HepG2 (cell line): Measurements from ENCODE around the gene BTBD8. TPM values are rescaled to one million over a fixed set of nuclear protein-coding genes. Genes with fewer than 3 reads are reported as not detected.

Experiments used
- ATAC-seq: fragments of 200-7000 bp; cut with Tn5 transposase; 3 replicates; pipeline ENCODE4 v1.9.1; 2020; ENCODE audit warnings: mild to moderate bottlenecking, moderate library complexity
- BruUV-seq: library from RNA; stranded (reverse); fragments of 400-500 nt; replicated peaks from 2 replicates; lab custom pipeline; 2021; lab: Mats Ljungman, UMichigan
- CTCF ChIA-PET: fragments of 300-600 bp; formaldehyde crosslinking; extraction: SDS; loops from one replicate; lab custom pipeline; 2021; ENCODE audit warnings: low total read pairs, inconsistent platforms, low intra/inter-chr PET ratio; lab: Yijun Ruan, JAX
- POLR2A ChIA-PET: fragments of 350-600 bp; sonication (Branson Sonifier 250); formaldehyde crosslinking; loops from one replicate; lab custom pipeline; 2020; ENCODE audit warnings: antibody characterized with exemption, inconsistent platforms; lab: Yijun Ruan, JAX
- DNase-seq: peaks from one replicate; pipeline ENCODE4 v3.0.0-alpha.2; 2015; ENCODE audit warnings: low spot score
- FAIRE-seq: peaks from 3 replicates; lab custom pipeline; 2011; peaks lifted over from hg19 to GRCh38; lab: Jason Lieb, UNC
- H2AFZ ChIP-seq: one replicate; pipeline ENCODE4 v1.6.1; 2011; ENCODE audit warnings: low read length, inconsistent platforms
- H3K27ac ChIP-seq: fragments of 300-600 bp; 3 replicates; pipeline ENCODE4 v1.8.0; 2011; ENCODE audit warnings: mixed run types, mild to moderate bottlenecking, mixed read lengths, low read length, inconsistent platforms; ENCODE audit not compliant: insufficient read depth; ENCODE audit errors: extremely low read length
- H3K27me3 ChIP-seq, 2 experiments: fragments of 200-600 bp in 1 of 2; 2 replicates in 1 of 2; 3 replicates in 1 of 2; pipeline versions ENCODE4 v1.6.0 to v1.8.0; 2011; ENCODE audit warnings: low read length in 2 of 2, mild to moderate bottlenecking in 2 of 2, moderate library complexity in 2 of 2, inconsistent platforms in 1 of 2; ENCODE audit not compliant: insufficient read depth in 2 of 2, control insufficient read depth in 1 of 2
- H3K36me3 ChIP-seq, 2 experiments: fragments of 200-600 bp in 1 of 2; replicated peaks in 1 of 2; 2 replicates in 1 of 2; 3 replicates in 1 of 2; pipeline versions ENCODE4 v1.5.1 to v1.8.0; 2011; ENCODE audit warnings: low read length in 2 of 2, inconsistent platforms in 1 of 2; ENCODE audit not compliant: insufficient read depth in 2 of 2, control insufficient read depth in 1 of 2
- H3K4me1 ChIP-seq: 2 replicates; pipeline ENCODE4 v1.5.1; 2012; ENCODE audit warnings: low read length, inconsistent platforms; ENCODE audit not compliant: insufficient read depth
- H3K4me2 ChIP-seq: 2 replicates; pipeline ENCODE4 v1.6.0; 2011; ENCODE audit warnings: low read depth, low read length, inconsistent platforms
- H3K4me3 ChIP-seq, 3 experiments: fragments of 200-600 bp in 1 of 3; sonication (generic), shearing (Covaris generic) in 1 of 3; replicated peaks in 1 of 3; 2 replicates each; pipeline ENCODE4 v1.5.1; 2011 to 2016; ENCODE audit warnings: low read length in 3 of 3, inconsistent platforms in 2 of 3, low read depth in 2 of 3, mild to moderate bottlenecking in 2 of 3, control low read depth in 1 of 3, mixed read lengths in 1 of 3; ENCODE audit not compliant: insufficient read depth in 1 of 3
- H3K79me2 ChIP-seq: one replicate; pipeline ENCODE4 v1.6.1; 2011; ENCODE audit warnings: low read length, inconsistent platforms; ENCODE audit not compliant: insufficient read depth
- H3K9ac ChIP-seq: 2 replicates; pipeline ENCODE4 v1.6.0; 2011; ENCODE audit warnings: mild to moderate bottlenecking, low read depth, low read length, inconsistent platforms; ENCODE audit not compliant: insufficient read depth
- H3K9me3 ChIP-seq: 2 replicates; pipeline ENCODE4 v1.5.1; 2012; ENCODE audit warnings: mild to moderate bottlenecking, low read length
- H4K20me1 ChIP-seq: 2 replicates; pipeline ENCODE4 v1.6.0; 2011; ENCODE audit warnings: inconsistent platforms, mild to moderate bottlenecking, low read length, moderate library complexity; ENCODE audit not compliant: insufficient read depth
- CREB1 ChIP-seq, 2 experiments: fragments of 450-650 bp in 1 of 2; IDR thresholded peaks; 2 replicates each; pipeline ENCODE4 v1.6.1; 2016 to 2017; ENCODE audit warnings: control low read depth in 1 of 2, mild to moderate bottlenecking in 1 of 2, missing compliant biosample characterization in 1 of 2, missing genetic modification characterization in 1 of 2
- DNMT1 ChIP-seq: sonication (generic); formaldehyde crosslinking; IDR thresholded peaks from 2 replicates; pipeline ENCODE4 v1.5.1; 2020; ENCODE audit warnings: mild to moderate bottlenecking, missing genetic modification reagents
- GATAD2A ChIP-seq: IDR thresholded peaks from 2 replicates; pipeline ENCODE4 v1.6.1; 2016
- IRF1 ChIP-seq: sonication (generic); formaldehyde crosslinking; IDR thresholded peaks from 2 replicates; pipeline ENCODE4 v1.4.0; 2020; ENCODE audit warnings: low read depth, mild to moderate bottlenecking, missing genetic modification reagents
- JDP2 ChIP-seq: sonication (generic); formaldehyde crosslinking; IDR thresholded peaks from 2 replicates; pipeline ENCODE4 v1.8.1; 2022; ENCODE audit warnings: missing genetic modification reagents, borderline replicate concordance
- JUNB ChIP-seq: sonication (generic); formaldehyde crosslinking; IDR thresholded peaks from 2 replicates; pipeline ENCODE4 v1.8.0; 2022; ENCODE audit warnings: missing genetic modification reagents, mild to moderate bottlenecking, borderline replicate concordance
- KDM4B ChIP-seq: sonication (generic); formaldehyde crosslinking; IDR thresholded peaks from 2 replicates; pipeline ENCODE4 v1.4.0; 2020; ENCODE audit warnings: missing genetic modification reagents
- NR3C1 ChIP-seq: sonication (generic); formaldehyde crosslinking; IDR thresholded peaks from 2 replicates; pipeline ENCODE4 v1.4.0; 2020; ENCODE audit warnings: missing genetic modification reagents
- NRL ChIP-seq: sonication (generic); formaldehyde crosslinking; IDR thresholded peaks from 2 replicates; pipeline ENCODE4 v1.5.0; 2020; ENCODE audit warnings: missing genetic modification reagents, mild to moderate bottlenecking, moderate library complexity, borderline replicate concordance
- PPARG ChIP-seq: conservative IDR thresholded peaks from 2 replicates; pipeline ENCODE4 v1.6.1; 2016; ENCODE audit warnings: missing biosample characterization, missing genetic modification reagents
- SAP130 ChIP-seq: IDR thresholded peaks from 2 replicates; pipeline ENCODE4 v1.6.1; 2016; ENCODE audit warnings: low read depth
- SMARCC2 ChIP-seq: fragments of 450-650 bp; IDR thresholded peaks from 2 replicates; pipeline ENCODE4 v1.6.1; 2017; ENCODE audit warnings: antibody characterized with exemption, mild to moderate bottlenecking
- SMC3 ChIP-seq: IDR thresholded peaks from 2 replicates; pipeline ENCODE4 v1.6.1; 2011; ENCODE audit warnings: low read length, improper control_type of control experiment
- U2AF1 ChIP-seq: fragments of 200-400 bp; formaldehyde crosslinking; optimal IDR thresholded peaks from 2 replicates; pipeline ENCODE3; 2017; ENCODE audit warnings: mild to moderate bottlenecking, low read depth, low read length
- ZBTB26 ChIP-seq: IDR thresholded peaks from 2 replicates; pipeline ENCODE4 v1.6.1; 2016; ENCODE audit warnings: missing compliant biosample characterization, missing genetic modification reagents, borderline replicate concordance
- ZMAT3 ChIP-seq: sonication (generic); formaldehyde crosslinking; conservative IDR thresholded peaks from 2 replicates; pipeline ENCODE4 v1.7.0; 2021; ENCODE audit warnings: missing genetic modification reagents
- ZNF12 ChIP-seq: sonication (generic); formaldehyde crosslinking; IDR thresholded peaks from 2 replicates; pipeline ENCODE4 v1.5.0; 2020; ENCODE audit warnings: missing genetic modification reagents
- ZNF574 ChIP-seq: sonication (generic); formaldehyde crosslinking; IDR thresholded peaks from 2 replicates; pipeline ENCODE4 v1.4.0; 2020; ENCODE audit warnings: missing genetic modification reagents
- ZNF639 ChIP-seq: conservative IDR thresholded peaks from 2 replicates; pipeline ENCODE4 v1.6.1; 2018; ENCODE audit warnings: missing genetic modification reagents
- WGBS: methylation state at CpG from one replicate; pipeline ENCODE4 v1.1.6; 2017; ENCODE audit warnings: low lambda C conversion rate; 5-methylcytosine and 5-hydroxymethylcytosine counted together
- in situ Hi-C: cut with HindIII; loops from 2 replicates; pipeline ENCODE4 v1.10.0; 2017; ENCODE audit warnings: low pct_unique_long_range_greater_than_20kb; ENCODE audit not compliant: extremely low pct_ligation_motif_present
- intact Hi-C: fragments of 100-400 bp; cut with micrococcal nuclease; formaldehyde crosslinking; loops from one replicate; pipeline ENCODE4 v1.10.0; 2022; ENCODE audit not compliant: unreplicated experiment
- polyA plus RNA-seq, 8 experiments: library from polyadenylated mRNA; depleted of rRNA in 3 of 8; stranded (reverse) in 7 of 8; unstranded in 1 of 8; fragments of >200 nt; fragmentation: Illumina TruSeq in 4 of 8; extraction: Trizol in 4 of 8; gene quantifications; 2 replicates each; pipeline versions ENCODE4 v1.2.1 to v1.2.3, GENCODE V29; 2011 to 2016; ENCODE audit warnings: low read depth in 4 of 8, missing spikeins in 1 of 8, mixed read lengths in 1 of 8; ENCODE audit not compliant: insufficient read depth in 1 of 8
- total RNA-seq, 5 experiments: library from RNA; depleted of rRNA; stranded (reverse); fragments of >200 nt; fragmentation: Illumina TruSeq; extraction: Trizol; gene quantifications; 2 replicates each; pipeline ENCODE4 v1.2.3, GENCODE V29; 2016; ENCODE audit warnings: low read depth in 1 of 5

The BTBD8 gene
- total and polyA plus RNA-seq, 2 of the 13 experiments (the other 11 are each of a cell fraction or from before 2014, with no cell fraction given) = 0.41 to 1.8 TPM

GRCh38 chr1:92159593-92159992, 79.4 kb downstream of the BTBD8 start:
- Histone ChIP-seq H3K4me1 (no peaks in the 10 kb centered on the region), H3K36me3 (no peaks in the 10 kb centered on the region), H3K79me2 (no peaks in the 10 kb centered on the region), H3K9ac (no peak overlapping the region), H3K4me3 (no peak overlapping the region), H3K27ac (no peak overlapping the region), H4K20me1 (no peaks in the 10 kb centered on the region), H3K4me2 (no peak overlapping the region), H2AFZ (no peak overlapping the region), H3K9me3 (peaks cover 14% of the 10 kb centered on the region; the same call in 1 of the 2 replicates)
- CTCF ChIA-PET = no interaction called here
- no TSS peak for BruUV-seq
- FAIRE-seq (no peak), DNase-seq (no peak), ATAC-seq (no peak)
- intact Hi-C loops = no loop called here
- POLR2A ChIA-PET = no interaction called here
- in situ Hi-C loops = no loop called here
- WGBS = 9% methylated on average over 3 of the region's 3 CpGs
- TF ChIP-seq SMC3 = no peak
- no peak for TF ChIP-seq GATAD2A (CRISPR knock-in tag)
- TF ChIP-seq IRF1 (CRISPR knock-in tag) = no peak
- TF ChIP-seq JUNB (CRISPR knock-in tag) = no peak
- TF ChIP-seq JDP2 (CRISPR knock-in tag) = no peak
- TF ChIP-seq NRL (CRISPR knock-in tag) = no peak
- TF ChIP-seq ZNF574 = no peak
- TF ChIP-seq DNMT1 = no peak
- TF ChIP-seq ZNF639 (CRISPR knock-in tag) = no peak
- TF ChIP-seq CREB1 (IDR thresholded peaks at IDR 0.05) = no peak
- no peak for TF ChIP-seq CREB1 (CRISPR knock-in tag; IDR thresholded peaks at IDR 0.05)
- TF ChIP-seq ZNF12 = no peak
- TF ChIP-seq PPARG = no peak
- no peak for TF ChIP-seq NR3C1 (CRISPR knock-in tag)
- TF ChIP-seq SMARCC2 = no peak
- no peak for TF ChIP-seq ZMAT3 (CRISPR knock-in tag)
- no peak for TF ChIP-seq ZBTB26 (CRISPR knock-in tag)
- no peak for TF ChIP-seq U2AF1
- TF ChIP-seq KDM4B (CRISPR knock-in tag) = no peak
- TF ChIP-seq SAP130 (CRISPR knock-in tag) = no peak
- TF ChIP-seq, all 625 proteins: peak for 0
- H3K27me3 ChIP-seq = no peaks in the 10 kb centered on the region
